Measurements from ENCODE around the gene MYBPC1.
"Not testable (repeated sequence)": the region's sequence is repeated elsewhere in the genome, so short reads cannot be mapped to it uniquely, and the experiment has no call there.

MYBPC1 gene

GRCh38 chr12:101697197-101697929 lies 102.6 kb downstream of the MYBPC1 start, which contains the start of gene CHPT1:
TSS of gene CHPT1 (plus strand) at chr12:101697640. CDS start at chr12:101697862, 222 bp downstream.
- DNase-seq: peak; percentile 70

- DNase-seq: peak; percentile 33
Measured at GRCh38 chr12:101697930-101698799, 103.4 kb downstream of the MYBPC1 start.

- no peak for DNase-seq
Measured at GRCh38 chr12:101698800-101699347, 104.1 kb downstream of the MYBPC1 start.

- no peak for DNase-seq
Measured at GRCh38 chr12:101700299-101700820, 105.6 kb downstream of the MYBPC1 start.

- DNase-seq: no peak
Measured at GRCh38 chr12:101703487-101703886, 108.7 kb downstream of the MYBPC1 start.

- no peak for DNase-seq
Measured at GRCh38 chr12:101706403-101706802, 111.6 kb downstream of the MYBPC1 start.

- DNase-seq: no peak
Measured at GRCh38 chr12:101707131-101707782, 112.5 kb downstream of the MYBPC1 start.

GRCh38 chr12:101710288-101710687 lies 115.5 kb downstream of the MYBPC1 start:
- no peak for DNase-seq

GRCh38 chr12:101713059-101713682 lies 118.4 kb downstream of the MYBPC1 start:
- DNase-seq: peak; percentile 45

GRCh38 chr12:101713930-101714329 lies 119.2 kb downstream of the MYBPC1 start:
- DNase-seq: no peak

- peak; percentile 16 for DNase-seq
Measured at GRCh38 chr12:101714877-101715444, 120.2 kb downstream of the MYBPC1 start.

GRCh38 chr12:101719566-101719965 lies 124.8 kb downstream of the MYBPC1 start:
- DNase-seq: no peak

- DNase-seq: no peak
Measured at GRCh38 chr12:101720118-101720517, 125.3 kb downstream of the MYBPC1 start.

GRCh38 chr12:101722392-101722791 lies 127.6 kb downstream of the MYBPC1 start:
- no peak for DNase-seq

- no peak for DNase-seq
Measured at GRCh38 chr12:101727098-101727497, 132.3 kb downstream of the MYBPC1 start.

- DNase-seq: no peak
Measured at GRCh38 chr12:101729842-101730241, 135.1 kb downstream of the MYBPC1 start.

GRCh38 chr12:101732318-101732717 lies 137.5 kb downstream of the MYBPC1 start:
- no peak for DNase-seq

- DNase-seq: no peak
Measured at GRCh38 chr12:101733166-101733565, 138.4 kb downstream of the MYBPC1 start.

- DNase-seq: not testable (repeated sequence)
Measured at GRCh38 chr12:101734482-101734881, 139.7 kb downstream of the MYBPC1 start.

Measured in midbrain (tissue), 1 donor.